Bronchial epithelial cell (primary cell): ENCODE data around the gene CD247. TPM values are rescaled to one million over a fixed set of nuclear protein-coding genes. Genes with fewer than 3 reads are reported as not detected.

Experiments
- DNase-seq: peaks from one replicate; pipeline ENCODE4 v3.0.0-alpha.2; 2010; ENCODE audit warnings: low read depth
- FAIRE-seq: peaks from 2 replicates; lab custom pipeline; 2011; peaks lifted over from hg19 to GRCh38; lab: Jason Lieb, UNC
- H3K27me3 ChIP-seq: 2 replicates; pipeline ENCODE4 v1.5.1; 2011; ENCODE audit warnings: low read length; ENCODE audit not compliant: control insufficient read depth, insufficient read depth
- H3K36me3 ChIP-seq: 2 replicates; pipeline ENCODE4 v1.5.1; 2011; ENCODE audit warnings: low read length; ENCODE audit not compliant: control insufficient read depth, insufficient read depth
- H3K4me3 ChIP-seq: 2 replicates; pipeline ENCODE4 v1.5.1; 2011; ENCODE audit warnings: mild to moderate bottlenecking, low read depth, low read length, control low read depth
- total RNA-seq: library from RNA; depleted of rRNA; stranded (reverse); fragments of >200 nt; gene quantifications from 2 replicates; pipeline ENCODE4 v1.2.1, GENCODE V29; 2014
- TF ChIP-seq, protein P1 (sequence below): IDR thresholded peaks from 2 replicates; pipeline ENCODE4 v1.5.1; 2011; ENCODE audit warnings: mild to moderate bottlenecking, moderate library complexity, low read length, control low read depth, inconsistent platforms; ENCODE audit not compliant: insufficient read depth, severe bottlenecking

CD247 gene
- total RNA-seq, 1 donor from 2014 or later: not detected

DNA sequence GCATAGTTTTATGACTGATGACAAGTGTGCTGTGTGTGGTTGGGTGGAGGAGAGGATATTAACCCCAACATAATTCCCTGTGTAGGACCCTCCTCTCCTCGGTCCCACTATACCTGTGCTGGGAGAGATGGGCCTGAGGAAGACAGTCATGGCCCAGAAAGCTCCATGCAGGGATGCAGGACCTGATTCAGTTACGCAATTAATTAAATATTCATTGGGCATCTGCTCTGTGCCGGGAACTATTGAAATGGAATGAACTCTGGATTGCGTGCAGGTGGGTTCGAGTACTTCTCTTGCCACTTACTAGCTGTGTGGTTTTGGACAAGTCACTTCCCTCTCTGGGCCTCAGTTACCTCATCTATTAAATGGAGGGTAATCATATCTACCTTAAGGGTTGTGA lies 74.6 kb downstream of the CD247 start:
- TF ChIP-seq, protein P1, sequence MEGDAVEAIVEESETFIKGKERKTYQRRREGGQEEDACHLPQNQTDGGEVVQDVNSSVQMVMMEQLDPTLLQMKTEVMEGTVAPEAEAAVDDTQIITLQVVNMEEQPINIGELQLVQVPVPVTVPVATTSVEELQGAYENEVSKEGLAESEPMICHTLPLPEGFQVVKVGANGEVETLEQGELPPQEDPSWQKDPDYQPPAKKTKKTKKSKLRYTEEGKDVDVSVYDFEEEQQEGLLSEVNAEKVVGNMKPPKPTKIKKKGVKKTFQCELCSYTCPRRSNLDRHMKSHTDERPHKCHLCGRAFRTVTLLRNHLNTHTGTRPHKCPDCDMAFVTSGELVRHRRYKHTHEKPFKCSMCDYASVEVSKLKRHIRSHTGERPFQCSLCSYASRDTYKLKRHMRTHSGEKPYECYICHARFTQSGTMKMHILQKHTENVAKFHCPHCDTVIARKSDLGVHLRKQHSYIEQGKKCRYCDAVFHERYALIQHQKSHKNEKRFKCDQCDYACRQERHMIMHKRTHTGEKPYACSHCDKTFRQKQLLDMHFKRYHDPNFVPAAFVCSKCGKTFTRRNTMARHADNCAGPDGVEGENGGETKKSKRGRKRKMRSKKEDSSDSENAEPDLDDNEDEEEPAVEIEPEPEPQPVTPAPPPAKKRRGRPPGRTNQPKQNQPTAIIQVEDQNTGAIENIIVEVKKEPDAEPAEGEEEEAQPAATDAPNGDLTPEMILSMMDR: no peak
- DNase-seq: no peak
- no peaks in the 10 kb centered on the region for H3K36me3 ChIP-seq

DNA sequence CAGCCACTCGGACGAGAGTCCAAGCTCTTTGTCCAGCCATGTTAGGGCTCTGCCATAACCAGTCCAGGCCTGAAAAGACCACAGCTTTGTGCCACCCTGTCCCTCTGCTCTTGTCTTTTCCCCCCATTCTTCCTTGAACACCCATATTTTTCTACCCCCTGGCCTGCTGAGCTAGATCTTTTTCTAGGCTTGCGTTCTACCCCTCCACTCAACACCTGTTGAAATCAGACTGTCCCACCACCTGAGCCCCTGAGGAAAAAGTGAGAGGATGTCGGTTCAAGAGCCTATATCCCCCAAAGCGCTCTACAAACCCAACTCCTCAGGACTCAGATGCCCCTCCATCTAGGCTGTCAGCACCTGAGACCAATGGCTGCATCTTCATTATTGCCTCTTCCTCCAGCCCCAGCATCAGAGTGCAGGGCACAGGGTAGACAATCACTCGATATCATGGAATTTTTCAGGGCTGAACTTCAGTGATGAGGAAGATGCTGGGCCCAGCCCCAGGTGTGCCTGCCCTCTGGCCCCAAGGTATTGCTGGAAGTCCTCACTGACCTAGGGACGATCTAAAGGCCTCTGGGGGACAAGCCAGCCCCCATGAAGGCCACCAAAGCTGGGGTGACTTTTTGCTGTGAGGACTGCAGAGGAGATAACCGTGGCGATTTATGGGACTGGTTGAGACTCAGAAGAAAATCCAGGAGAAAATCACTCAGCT lies 75.3 kb downstream of the CD247 start:
- Histone ChIP-seq H3K4me3 (no peak overlapping the region), H3K27me3 (peaks cover 4% of the 10 kb centered on the region), H3K36me3 (no peaks in the 10 kb centered on the region)
- no peak for FAIRE-seq
- TF ChIP-seq, protein P1: no peak
- no peak for DNase-seq

More for the DNA sequence above, 74.6 kb downstream of the CD247 start:
- Histone ChIP-seq H3K27me3 (peaks cover 4% of the 10 kb centered on the region), H3K4me3 (no peak overlapping the region)
- no peak for FAIRE-seq

DNA sequence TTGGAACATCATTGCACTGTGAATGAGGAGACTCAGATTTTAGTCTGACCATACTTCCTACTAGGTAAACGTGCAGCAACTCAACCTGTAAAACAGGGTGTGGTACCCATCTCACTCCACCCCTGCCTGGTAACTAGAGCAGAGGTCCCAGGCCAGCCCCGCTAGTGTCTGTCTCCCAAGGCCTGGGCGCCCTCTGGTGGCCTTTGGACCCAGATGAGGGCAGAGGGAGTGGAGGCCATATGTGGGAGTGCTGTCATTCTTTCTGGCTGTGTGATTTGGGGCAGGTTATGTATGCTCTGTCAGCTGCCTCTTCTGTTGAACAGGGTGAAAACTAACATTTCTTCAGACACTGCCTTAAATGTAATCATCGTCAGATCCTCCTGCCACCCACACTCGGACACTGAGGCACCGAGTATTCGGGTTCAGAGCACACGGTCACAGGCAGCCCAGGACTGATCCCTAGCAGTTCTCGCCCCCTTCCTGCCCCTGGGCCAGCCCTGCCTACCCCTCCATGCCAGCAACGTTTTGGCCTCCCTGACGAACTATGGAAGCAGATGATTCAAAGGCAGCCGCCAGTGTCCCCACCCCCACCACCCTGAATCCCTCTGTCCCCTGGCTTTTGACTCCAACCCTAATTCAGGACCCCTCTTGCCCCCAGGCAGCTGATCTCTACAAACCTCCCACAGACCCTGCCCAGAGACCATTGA lies 76.0 kb downstream of the CD247 start:
- peak; percentile 67 for DNase-seq
- H3K4me3 ChIP-seq: no peak overlapping the region
- FAIRE-seq: no peak
- TF ChIP-seq, protein P1: peak; percentile 88
- no peaks in the 10 kb centered on the region for H3K36me3 ChIP-seq
- peaks cover 4% of the 10 kb centered on the region for H3K27me3 ChIP-seq

DNA sequence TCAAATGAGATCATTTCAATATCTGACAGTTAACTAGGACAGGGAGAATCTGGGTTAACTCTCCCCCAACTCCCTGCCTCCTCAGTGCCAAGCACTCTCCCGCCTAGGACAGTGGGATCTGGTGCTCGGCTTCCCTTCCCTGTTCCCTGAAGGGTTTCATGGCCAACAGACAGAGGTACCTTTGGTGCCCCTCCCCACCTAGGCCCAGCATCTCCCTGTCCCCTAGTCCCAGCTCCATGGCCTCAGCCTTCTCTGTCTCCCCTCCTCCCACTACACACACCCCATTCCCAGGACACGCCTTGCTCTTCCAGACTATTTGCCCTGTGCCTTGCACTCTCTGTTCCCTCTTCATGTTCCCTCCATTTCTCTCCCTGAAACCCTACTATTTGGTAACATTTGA lies 77.1 kb downstream of the CD247 start:
- H3K27me3 ChIP-seq: peaks cover 4% of the 10 kb centered on the region
- DNase-seq (no peak), FAIRE-seq (no peak)
- H3K36me3 ChIP-seq: no peaks in the 10 kb centered on the region
- H3K4me3 ChIP-seq: no peak overlapping the region
- TF ChIP-seq, protein P1: no peak

DNA sequence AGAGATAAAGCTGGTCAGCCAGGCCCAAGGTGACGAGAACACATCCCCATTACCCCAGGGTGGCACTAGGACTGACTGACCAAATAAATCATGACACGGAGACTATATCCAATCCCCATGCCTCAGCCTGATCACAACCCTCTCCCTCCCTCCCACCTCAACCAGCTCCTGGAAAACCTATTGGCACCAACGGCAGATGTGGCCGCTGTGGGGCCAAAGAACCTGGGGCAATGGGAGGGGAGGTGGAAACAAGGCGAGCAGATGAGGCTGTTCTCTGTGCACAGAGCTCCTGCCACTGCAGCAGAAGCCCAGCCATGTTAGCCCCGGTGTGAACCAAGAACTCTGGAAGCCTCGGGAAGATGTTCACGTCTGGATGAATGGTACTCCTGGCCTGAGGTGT lies 77.6 kb downstream of the CD247 start:
- H3K4me3 ChIP-seq: no peak overlapping the region
- H3K27me3 ChIP-seq: peaks cover 4% of the 10 kb centered on the region
- no peaks in the 10 kb centered on the region for H3K36me3 ChIP-seq
- DNase-seq (no peak), FAIRE-seq (no peak)
- TF ChIP-seq, protein P1: no peak
